AG08396 (cell line): ENCODE measurements around the gene PIGQ.

Source experiments
- DNase-seq: peaks from one replicate; pipeline ENCODE4 v3.0.0; 2012; ENCODE audit warnings: low spot score, mixed read lengths

The PIGQ gene

DNA sequence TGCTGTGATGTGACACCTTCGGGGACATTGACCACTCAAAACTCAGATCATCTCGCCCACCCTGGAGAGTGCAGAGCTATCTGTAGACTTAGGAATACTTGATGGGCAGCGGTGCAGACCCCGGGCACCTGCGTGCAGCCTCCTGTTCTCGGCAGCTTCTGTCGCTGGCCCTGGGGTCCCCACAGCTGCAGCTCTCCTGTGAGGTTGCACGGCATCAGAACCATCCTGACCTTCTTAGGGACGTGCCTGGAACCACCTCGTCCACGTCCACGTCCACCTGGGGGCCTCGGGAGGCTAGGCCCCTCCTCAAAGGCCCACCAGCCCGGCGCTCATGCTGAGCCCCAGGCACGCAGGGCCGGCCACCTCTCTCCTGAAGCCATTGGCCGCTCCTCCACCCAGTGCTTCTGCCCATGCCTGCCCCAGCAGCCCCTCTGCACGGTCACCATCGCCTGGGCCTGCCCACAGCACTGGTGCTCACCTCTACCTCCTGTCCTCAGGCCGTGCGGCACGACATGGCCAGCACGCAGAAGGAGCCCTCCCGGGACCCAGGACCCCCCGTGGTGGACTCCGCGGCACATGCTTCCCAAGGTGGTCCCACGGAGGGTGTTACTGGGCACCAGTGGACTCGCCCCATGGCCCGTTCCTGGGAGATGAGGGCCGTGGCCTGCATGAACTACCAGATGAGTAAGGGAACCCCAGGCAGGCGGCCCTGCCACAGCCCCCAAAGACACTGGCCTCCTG lies 58.7 kb downstream of the PIGQ start:
- no peak for DNase-seq

GRCh38 chr16:629185-629832 lies 59.5 kb downstream of the PIGQ start:
- DNase-seq, result no peak

DNA sequence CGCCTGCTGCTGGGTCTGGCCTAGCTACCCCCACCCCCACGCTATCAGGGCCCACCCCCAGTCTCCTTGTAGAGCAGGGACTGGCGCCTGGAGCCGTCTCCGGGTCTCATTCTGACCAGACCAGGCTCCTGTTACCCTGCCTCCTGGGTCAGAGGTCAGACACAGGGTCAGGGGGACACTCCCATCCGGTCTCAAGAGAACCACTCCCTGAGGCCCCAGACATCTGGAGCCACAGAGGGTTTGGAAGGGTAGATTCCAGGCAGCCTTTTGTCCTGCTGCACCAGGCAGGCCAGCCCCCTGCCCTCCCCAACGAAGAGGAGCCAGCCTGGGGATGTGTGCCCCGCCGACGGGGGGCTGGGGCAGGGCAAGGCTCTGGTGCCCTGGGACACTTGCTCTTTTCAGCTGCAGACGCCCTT lies 60.1 kb downstream of the PIGQ start:
- DNase-seq, result no peak

DNA sequence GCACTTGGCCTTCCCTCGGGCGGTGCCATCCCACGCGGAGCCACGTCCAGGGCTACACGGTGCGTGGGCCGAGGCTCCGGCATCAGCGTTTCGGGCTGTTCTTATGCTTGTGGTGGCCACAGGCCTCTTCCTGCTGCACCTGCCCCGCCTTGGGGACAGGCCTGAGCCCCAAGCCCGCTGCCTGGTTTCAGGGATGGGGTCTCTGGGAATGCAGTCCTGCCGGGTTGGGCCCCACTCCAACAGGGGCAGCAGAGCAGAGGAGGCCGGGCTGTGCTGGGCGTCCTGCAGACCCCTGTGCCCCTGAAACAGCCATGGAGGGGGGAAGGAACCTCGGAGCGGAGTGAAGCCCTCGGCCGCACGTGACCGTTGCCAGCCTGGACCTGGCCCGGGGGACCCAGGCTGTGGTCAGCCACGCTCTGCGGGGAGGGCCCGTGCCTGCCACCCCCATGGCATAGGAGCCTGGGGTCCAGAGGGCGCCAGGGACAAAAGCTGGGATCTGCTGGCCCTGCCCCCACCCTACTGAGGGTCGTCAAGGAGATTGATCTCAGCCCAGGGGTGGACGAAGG lies 60.6 kb downstream of the PIGQ start:
- no peak for DNase-seq

- no peak for DNase-seq
Observed at GRCh38 chr16:630815-631405, 61.1 kb downstream of the PIGQ start, which contains the start of gene WFIKKN1. Gene WFIKKN1 (plus strand): TSS chr16:630985. CDS start chr16:631254, 269 bp downstream.

DNA sequence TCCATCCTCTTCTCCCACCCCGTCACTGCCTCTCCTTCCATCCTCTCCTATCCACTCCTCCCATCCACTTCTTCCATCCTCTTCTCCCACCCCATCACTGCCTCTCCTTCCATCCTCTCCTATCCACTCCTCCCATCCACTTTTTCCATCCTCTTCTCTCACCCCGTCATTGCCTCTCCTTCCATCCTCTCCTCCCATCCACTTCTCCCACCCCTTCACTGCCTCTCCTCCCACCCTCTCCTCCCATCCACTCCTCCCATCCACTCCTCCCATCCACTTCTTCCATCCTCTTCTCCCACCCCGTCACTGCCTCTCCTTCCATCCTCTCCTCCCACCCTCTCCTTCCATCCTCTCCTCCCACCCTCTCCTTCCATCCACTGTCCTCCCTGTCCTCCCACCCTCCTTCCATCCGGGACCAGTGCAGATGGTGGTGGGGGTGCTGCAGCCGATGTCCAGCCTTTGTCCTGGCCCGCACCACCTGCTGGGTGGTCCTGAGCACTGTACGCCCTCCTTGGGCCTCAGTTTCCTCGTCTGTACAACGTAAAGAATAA lies 62.1 kb downstream of the PIGQ start:
- DNase-seq, result no peak

DNA sequence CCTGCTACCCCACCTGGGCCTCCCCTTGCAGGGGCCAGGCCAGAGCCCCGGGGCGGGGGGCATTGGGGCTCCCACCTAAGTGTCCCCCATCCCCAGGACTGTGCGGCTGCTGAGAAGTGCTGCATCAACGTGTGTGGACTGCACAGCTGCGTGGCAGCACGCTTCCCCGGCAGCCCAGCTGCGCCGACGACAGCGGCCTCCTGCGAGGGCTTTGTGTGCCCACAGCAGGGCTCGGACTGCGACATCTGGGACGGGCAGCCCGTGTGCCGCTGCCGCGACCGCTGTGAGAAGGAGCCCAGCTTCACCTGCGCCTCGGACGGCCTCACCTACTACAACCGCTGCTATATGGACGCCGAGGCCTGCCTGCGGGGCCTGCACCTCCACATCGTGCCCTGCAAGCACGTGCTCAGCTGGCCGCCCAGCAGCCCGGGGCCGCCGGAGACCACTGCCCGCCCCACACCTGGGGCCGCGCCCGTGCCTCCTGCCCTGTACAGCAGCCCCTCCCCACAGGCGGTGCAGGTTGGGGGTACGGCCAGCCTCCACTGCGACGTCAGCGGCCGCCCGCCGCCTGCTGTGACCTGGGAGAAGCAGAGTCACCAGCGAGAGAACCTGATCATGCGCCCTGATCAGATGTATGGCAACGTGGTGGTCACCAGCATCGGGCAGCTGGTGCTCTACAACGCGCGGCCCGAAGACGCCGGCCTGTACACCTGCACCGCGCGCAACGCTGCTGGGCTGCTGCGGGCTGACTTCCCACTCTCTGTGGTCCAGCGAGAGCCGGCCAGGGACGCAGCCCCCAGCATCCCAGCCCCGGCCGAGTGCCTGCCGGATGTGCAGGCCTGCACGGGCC lies 62.9 kb downstream of the PIGQ start:
- no peak for DNase-seq

DNA sequence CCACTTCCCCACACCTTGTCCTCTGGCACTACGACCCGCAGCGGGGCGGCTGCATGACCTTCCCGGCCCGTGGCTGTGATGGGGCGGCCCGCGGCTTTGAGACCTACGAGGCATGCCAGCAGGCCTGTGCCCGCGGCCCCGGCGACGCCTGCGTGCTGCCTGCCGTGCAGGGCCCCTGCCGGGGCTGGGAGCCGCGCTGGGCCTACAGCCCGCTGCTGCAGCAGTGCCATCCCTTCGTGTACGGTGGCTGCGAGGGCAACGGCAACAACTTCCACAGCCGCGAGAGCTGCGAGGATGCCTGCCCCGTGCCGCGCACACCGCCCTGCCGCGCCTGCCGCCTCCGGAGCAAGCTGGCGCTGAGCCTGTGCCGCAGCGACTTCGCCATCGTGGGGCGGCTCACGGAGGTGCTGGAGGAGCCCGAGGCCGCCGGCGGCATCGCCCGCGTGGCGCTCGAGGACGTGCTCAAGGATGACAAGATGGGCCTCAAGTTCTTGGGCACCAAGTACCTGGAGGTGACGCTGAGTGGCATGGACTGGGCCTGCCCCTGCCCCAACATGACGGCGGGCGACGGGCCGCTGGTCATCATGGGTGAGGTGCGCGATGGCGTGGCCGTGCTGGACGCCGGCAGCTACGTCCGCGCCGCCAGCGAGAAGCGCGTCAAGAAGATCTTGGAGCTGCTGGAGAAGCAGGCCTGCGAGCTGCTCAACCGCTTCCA lies 63.7 kb downstream of the PIGQ start:
- no peak for DNase-seq
